A673 (cell line): Measurements from ENCODE around the gene LRBA. TPM values are rescaled to one million over a fixed set of nuclear protein-coding genes. Genes with fewer than 3 reads are reported as not detected.

Experiments used
- BruUV-seq: library from RNA; stranded (reverse); fragments of 400-500 nt; replicated peaks from 2 replicates; lab custom pipeline; 2021; lab: Mats Ljungman, UMichigan
- CTCF ChIA-PET: fragments of 300-600 bp; sonication (Branson Sonifier 250); formaldehyde crosslinking; loops from one replicate; lab custom pipeline; 2022; ENCODE audit warnings: antibody characterized with exemption; lab: Charles Lee
- POLR2A ChIA-PET: fragments of 300-600 bp; sonication (Branson Sonifier 250); formaldehyde crosslinking; loops from one replicate; lab custom pipeline; 2022; ENCODE audit warnings: antibody characterized with exemption; ENCODE audit not compliant: low non-redundant PET; lab: Charles Lee
- DNase-seq: peaks from one replicate; pipeline ENCODE4 v3.0.0-alpha.2; 2015; ENCODE audit warnings: low spot score
- H3K27ac ChIP-seq: fragments of 200-600 bp; sonication (generic); 2 replicates; pipeline ENCODE4 v1.5.1; 2016; ENCODE audit warnings: mixed run types, low read depth, mild to moderate bottlenecking, mixed read lengths, antibody characterized with exemption, low read length; ENCODE audit not compliant: poor library complexity, severe bottlenecking
- H3K27me3 ChIP-seq: fragments of 200-600 bp; sonication (generic); replicated peaks from 2 replicates; pipeline ENCODE4 v1.6.1; 2017; ENCODE audit warnings: mixed run types, low read depth, mild to moderate bottlenecking, mixed read lengths, antibody characterized with exemption, low read length; ENCODE audit not compliant: insufficient read depth, poor library complexity
- H3K36me3 ChIP-seq: fragments of 200-600 bp; sonication (generic); 2 replicates; pipeline ENCODE4 v1.6.1; 2016; ENCODE audit warnings: mixed run types, mild to moderate bottlenecking, mixed read lengths, antibody characterized with exemption, low read length; ENCODE audit not compliant: insufficient read depth, poor library complexity, severe bottlenecking
- H3K4me1 ChIP-seq: fragments of 200-600 bp; sonication (generic); 2 replicates; pipeline ENCODE4 v1.6.1; 2017; ENCODE audit warnings: mixed run types, mild to moderate bottlenecking, mixed read lengths, antibody characterized with exemption, low read length; ENCODE audit not compliant: insufficient read depth, poor library complexity, severe bottlenecking
- H3K4me3 ChIP-seq: fragments of 200-600 bp; sonication (generic); 2 replicates; pipeline ENCODE4 v1.5.1; 2016; ENCODE audit warnings: low read depth, mixed run types, mild to moderate bottlenecking, mixed read lengths, low read length; ENCODE audit not compliant: poor library complexity, severe bottlenecking
- H3K9me3 ChIP-seq: fragments of 200-600 bp; sonication (generic); 2 replicates; pipeline ENCODE4 v1.6.1; 2016; ENCODE audit warnings: mixed run types, low read depth, mild to moderate bottlenecking, mixed read lengths, antibody characterized with exemption, low read length; ENCODE audit not compliant: poor library complexity, severe bottlenecking
- EZH2 ChIP-seq: fragments of 200-600 bp; sonication (generic); IDR thresholded peaks from 2 replicates; pipeline ENCODE4 v1.6.1; 2017; ENCODE audit warnings: borderline replicate concordance, low read depth, mild to moderate bottlenecking, mixed read lengths, antibody characterized with exemption, low read length; ENCODE audit not compliant: poor library complexity, severe bottlenecking
- intact Hi-C: fragments of 100-400 bp; cut with micrococcal nuclease; formaldehyde crosslinking; loops from one replicate; pipeline ENCODE4 v1.10.0; 2022; ENCODE audit not compliant: unreplicated experiment
- total RNA-seq: library from RNA; stranded (reverse); gene quantifications from 2 replicates; pipeline ENCODE4 v1.2.3, GENCODE V29; 2021
- TF ChIP-seq, protein P1 (sequence below): fragments of 300-800, 200-600 bp; sonication (generic); conservative IDR thresholded peaks from 2 replicates; pipeline ENCODE4 v1.5.1; 2017; ENCODE audit warnings: low read depth, mild to moderate bottlenecking, antibody characterized with exemption, low read length, moderate library complexity, mixed read lengths

The LRBA gene
- total RNA-seq, 1 experiment from 2014 or later, result 35.7 TPM

DNA sequence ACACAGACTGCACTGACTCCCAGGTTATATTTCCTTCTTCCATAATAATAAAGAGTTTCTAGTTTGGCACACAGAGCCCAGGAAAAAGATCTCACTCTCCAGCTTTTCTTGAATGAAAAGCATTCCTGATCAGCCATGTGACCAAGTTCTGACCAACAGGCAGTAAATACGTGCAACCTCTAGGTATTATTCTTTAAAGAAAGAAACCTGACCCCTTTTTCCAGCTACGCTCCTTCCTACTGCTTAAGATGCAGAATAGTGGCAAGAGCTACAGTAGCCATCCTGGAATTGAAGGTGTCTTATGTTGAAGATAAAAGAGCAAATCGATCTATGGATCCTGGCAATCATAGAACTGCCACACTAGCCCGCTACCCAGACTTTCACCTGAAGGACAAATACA lies 76.7 kb downstream of the LRBA start:
- Histone ChIP-seq H3K27me3 (no peaks in the 10 kb centered on the region), H3K9me3 (no peaks in the 10 kb centered on the region), H3K4me3 (no peak overlapping the region), H3K36me3 (no peaks in the 10 kb centered on the region), H3K4me1 (peaks cover 12% of the 10 kb centered on the region), H3K27ac (no peak overlapping the region)
- TF ChIP-seq, protein P1, sequence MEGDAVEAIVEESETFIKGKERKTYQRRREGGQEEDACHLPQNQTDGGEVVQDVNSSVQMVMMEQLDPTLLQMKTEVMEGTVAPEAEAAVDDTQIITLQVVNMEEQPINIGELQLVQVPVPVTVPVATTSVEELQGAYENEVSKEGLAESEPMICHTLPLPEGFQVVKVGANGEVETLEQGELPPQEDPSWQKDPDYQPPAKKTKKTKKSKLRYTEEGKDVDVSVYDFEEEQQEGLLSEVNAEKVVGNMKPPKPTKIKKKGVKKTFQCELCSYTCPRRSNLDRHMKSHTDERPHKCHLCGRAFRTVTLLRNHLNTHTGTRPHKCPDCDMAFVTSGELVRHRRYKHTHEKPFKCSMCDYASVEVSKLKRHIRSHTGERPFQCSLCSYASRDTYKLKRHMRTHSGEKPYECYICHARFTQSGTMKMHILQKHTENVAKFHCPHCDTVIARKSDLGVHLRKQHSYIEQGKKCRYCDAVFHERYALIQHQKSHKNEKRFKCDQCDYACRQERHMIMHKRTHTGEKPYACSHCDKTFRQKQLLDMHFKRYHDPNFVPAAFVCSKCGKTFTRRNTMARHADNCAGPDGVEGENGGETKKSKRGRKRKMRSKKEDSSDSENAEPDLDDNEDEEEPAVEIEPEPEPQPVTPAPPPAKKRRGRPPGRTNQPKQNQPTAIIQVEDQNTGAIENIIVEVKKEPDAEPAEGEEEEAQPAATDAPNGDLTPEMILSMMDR, result no peak
- no peak for TF ChIP-seq EZH2
- DNase-seq, result no peak
- BruUV-seq, result no TSS peak
- POLR2A ChIA-PET, result no interaction called here
- CTCF ChIA-PET, result no interaction called here
- intact Hi-C loops, result no loop called here

DNA sequence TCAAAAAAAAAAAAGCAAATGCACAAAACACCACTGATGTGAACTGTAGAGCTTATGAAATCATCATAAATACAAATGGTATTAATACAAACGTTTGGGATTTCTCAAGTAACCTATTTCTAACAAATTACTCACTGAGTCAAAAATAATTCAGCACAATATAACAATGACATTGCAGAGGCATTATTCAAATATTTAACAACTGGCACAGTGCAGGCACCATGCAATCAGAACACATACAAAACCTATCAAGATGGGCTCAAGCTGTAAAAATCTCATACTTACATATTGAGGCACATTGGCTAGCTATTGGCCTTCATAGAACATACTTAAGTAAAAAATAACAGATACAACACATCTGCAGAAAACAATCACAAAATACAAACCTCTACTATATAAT lies 81.1 kb downstream of the LRBA start:
- H3K9me3 ChIP-seq, result no peaks in the 10 kb centered on the region
- POLR2A ChIA-PET, result no interaction called here

DNA sequence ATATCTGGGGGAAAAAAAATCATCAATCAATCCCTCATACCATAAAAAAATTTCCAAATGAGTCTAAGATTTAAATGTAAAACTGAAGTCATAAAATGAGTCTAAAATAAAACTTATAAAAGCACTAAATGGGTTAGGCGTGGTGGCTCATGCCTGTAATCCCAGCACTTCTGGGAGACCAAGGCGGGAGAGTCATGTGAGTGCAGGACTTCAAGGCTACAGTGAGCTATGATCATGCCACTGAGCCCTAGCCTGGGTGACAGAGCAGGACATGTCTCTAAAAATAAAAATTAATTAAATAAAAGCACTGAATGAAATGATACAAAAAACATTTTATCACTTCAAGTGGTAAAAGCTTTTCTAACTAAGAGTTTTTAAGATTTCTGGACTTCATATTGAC lies 83.3 kb downstream of the LRBA start:
- no peaks in the 10 kb centered on the region for H3K27me3 ChIP-seq
- ChIA-PET CTCF (no interaction called here), POLR2A (no interaction called here)
- no peak overlapping the region for H3K27ac ChIP-seq
- no peaks in the 10 kb centered on the region for H3K36me3 ChIP-seq
- H3K9me3 ChIP-seq, result no peaks in the 10 kb centered on the region
- H3K4me1 ChIP-seq, result peaks cover 4% of the 10 kb centered on the region
- TF ChIP-seq, protein P1, result no peak
- no peak for TF ChIP-seq EZH2
- intact Hi-C loops, result no loop called here
- DNase-seq, result no peak
- BruUV-seq, result no TSS peak
- no peak overlapping the region for H3K4me3 ChIP-seq

More for the DNA sequence above, 81.1 kb downstream of the LRBA start:
- no peaks in the 10 kb centered on the region for H3K36me3 ChIP-seq
- H3K4me1 ChIP-seq, result peaks cover 12% of the 10 kb centered on the region
- DNase-seq, result no peak
- no peaks in the 10 kb centered on the region for H3K27me3 ChIP-seq
- CTCF ChIA-PET, result no interaction called here
- no peak overlapping the region for H3K4me3 ChIP-seq
- intact Hi-C loops, result no loop called here
- no peak overlapping the region for H3K27ac ChIP-seq
- TF ChIP-seq, protein P1, result no peak
- no peak for TF ChIP-seq EZH2
- no TSS peak for BruUV-seq
